NT2/D1 (cell line): Measurements from ENCODE around the gene PSMB8.

Experiments
- SUZ12 ChIP-seq: IDR thresholded peaks from 2 replicates; pipeline ENCODE4 v1.6.1; 2011; ENCODE audit not compliant: insufficient read length, insufficient read depth; ENCODE audit errors: extremely low read depth
- YY1 ChIP-seq: IDR thresholded peaks from 2 replicates; pipeline ENCODE4 v1.6.1; 2011; ENCODE audit not compliant: insufficient read length, insufficient read depth
- ZNF274 ChIP-seq: IDR thresholded peaks from 2 replicates; pipeline ENCODE4 v1.6.1; 2011; ENCODE audit warnings: mild to moderate bottlenecking, low read depth, low read length

DNA sequence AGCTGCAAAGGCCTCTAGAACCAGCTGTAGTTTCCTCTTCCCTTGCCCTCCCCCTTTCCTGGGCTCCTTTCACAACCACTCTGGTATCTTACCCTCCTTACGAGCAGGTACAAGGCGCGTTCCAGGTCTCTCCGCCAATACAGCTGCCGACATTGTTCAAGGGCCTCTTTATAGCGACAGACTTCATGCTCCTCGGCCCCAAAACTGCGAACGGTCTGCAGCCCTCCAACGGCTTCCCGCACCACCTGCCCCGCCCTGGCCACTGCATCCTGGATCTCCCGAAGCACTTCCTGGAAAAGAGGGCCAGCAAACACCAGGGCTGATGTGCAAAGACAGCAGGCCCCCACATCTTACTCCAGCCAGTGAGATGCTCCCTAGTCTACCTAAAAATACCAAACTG, 11.3 kb downstream of the PSMB8 start:
- TF ChIP-seq SUZ12 = no peak
- no peak for TF ChIP-seq YY1
- TF ChIP-seq ZNF274 = no peak
